Left lung (tissue), 10 donors: ENCODE results near the gene IPPK. TPM values are rescaled to one million over a fixed set of nuclear protein-coding genes. Genes with fewer than 3 reads are reported as not detected.

Source experiments
- ATAC-seq: fragments of 200-7000 bp; cut with Tn5 transposase; one replicate; pipeline ENCODE4 v1.9.1; 2020; ENCODE audit warnings: moderate library complexity
- DNase-seq, 4 donors: peaks; one replicate each; pipeline ENCODE4 v3.0.0-alpha.2; 2013 to 2020
- H3K27ac ChIP-seq, 2 donors: fragments of 200-600 bp; sonication (generic) in 1 of 2; one replicate each; pipeline versions ENCODE4 v1.5.0 to v1.8.0; 2020 to 2021
- H3K27me3 ChIP-seq, 2 donors: fragments of 200-600 bp; sonication (generic) in 1 of 2; one replicate each; pipeline versions ENCODE4 v1.5.0 to v1.8.0; 2020 to 2021
- H3K36me3 ChIP-seq, 2 donors: fragments of 200-600 bp; sonication (generic) in 1 of 2; one replicate each; pipeline versions ENCODE4 v1.5.0 to v1.8.0; 2020 to 2021
- H3K4me1 ChIP-seq, 2 donors: fragments of 200-600 bp; one replicate each; pipeline ENCODE4 v1.8.0; 2021
- H3K4me3 ChIP-seq, 2 donors: fragments of 200-600 bp; sonication (generic) in 1 of 2; one replicate each; pipeline versions ENCODE4 v1.5.0 to v1.8.0; 2020 to 2021; ENCODE audit warnings: mild to moderate bottlenecking in 1 of 2
- H3K9me3 ChIP-seq, 2 donors: fragments of 200-600 bp; sonication (generic) in 1 of 2; one replicate each; pipeline versions ENCODE4 v1.5.0 to v1.8.0; 2020 to 2021
- intact Hi-C, 2 donors: fragments of 100-400 bp; cut with DNase I; formaldehyde crosslinking; loops; one replicate each; pipeline versions ENCODE4 v1.11.2 to v1.14.2; 2022
- polyA plus RNA-seq, 6 donors: library from polyadenylated mRNA; unstranded; fragments of 120-200 nt; gene quantifications; one replicate each; pipeline ENCODE4 v1.2.1, GENCODE V29; 2013; ENCODE audit not compliant: insufficient read length in 6 of 6
- total RNA-seq, 2 donors: library from RNA; stranded (reverse); fragmentation: NEBNext Ultra II Directional; extraction: Animal tissue kit (Norgen Biotek cat#: 25700); gene quantifications; one replicate each; pipeline ENCODE4 v1.2.1, GENCODE V29; 2021
- TF ChIP-seq, protein P1 (sequence below), 2 donors: fragments of 200-600 bp; sonication (generic) in 1 of 2; IDR thresholded peaks; one replicate each; pipeline versions ENCODE4 v1.5.0 to v1.8.0; 2021; ENCODE audit warnings: antibody characterized with exemption in 2 of 2
- donor health status: DM: no; HTN: yes; CAD: no.
- donor health status: DM: no; HTN: no; CAD: no.

IPPK gene
- total and polyA plus RNA-seq, 8 donors = 6.5 to 10.8 (median 8.7) TPM

DNA sequence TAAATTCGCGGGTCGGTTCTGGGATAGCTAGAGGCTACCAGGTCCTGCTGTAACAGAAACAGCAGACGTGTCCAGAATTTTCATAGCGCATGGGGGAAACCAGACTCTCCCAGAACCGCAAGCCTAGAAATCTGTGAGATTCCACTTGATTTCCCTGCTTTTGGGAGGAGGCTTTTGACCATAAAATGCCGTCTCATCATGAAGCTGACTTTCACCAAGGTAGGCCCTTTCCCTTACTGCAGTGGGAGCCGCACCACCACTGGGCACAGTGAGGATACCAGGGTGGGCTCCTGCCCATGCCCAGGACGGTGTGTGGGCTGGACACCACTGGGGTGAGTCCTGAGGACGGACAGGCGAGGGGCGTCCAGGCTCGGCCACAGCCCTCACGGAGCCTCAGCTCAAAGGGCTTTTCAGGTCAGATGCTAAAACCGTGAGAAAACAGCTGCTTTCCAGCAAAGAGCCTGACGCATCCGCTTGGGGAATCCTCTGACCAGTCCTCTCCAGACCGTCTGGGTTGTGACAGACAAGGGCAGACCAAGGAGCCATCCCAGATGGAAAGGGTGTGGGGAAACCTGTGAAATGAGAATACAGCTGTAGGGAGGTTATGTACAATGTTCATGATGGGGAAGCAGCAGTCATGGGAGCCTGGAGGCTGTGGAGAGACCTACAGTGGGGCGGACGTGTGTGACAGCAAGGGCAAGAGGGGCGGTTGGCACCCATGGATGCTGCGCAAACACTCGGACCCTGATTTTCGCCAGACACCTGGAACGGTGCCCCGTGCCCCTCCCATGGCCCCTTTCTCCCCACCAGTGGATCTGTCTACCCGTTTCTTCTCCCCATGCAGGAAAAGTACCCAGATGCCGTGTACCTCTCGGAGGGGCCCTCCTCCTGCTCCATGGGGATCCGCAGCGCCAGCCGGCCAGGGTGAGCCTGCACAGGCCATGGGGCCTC is 59.2 kb downstream of the IPPK start:
- peaks cover 0 to 3% of the 10 kb centered on the region in 2 donors for H3K4me1 ChIP-seq
- ATAC-seq (peak; percentile 35), DNase-seq (no peak)
- peak overlapping the region in 1 of 2 donors; percentile 62 for H3K27ac ChIP-seq
- intact Hi-C loops = no loop called here
- H3K27me3 ChIP-seq = no peaks in the 10 kb centered on the region
- TF ChIP-seq, protein P1, sequence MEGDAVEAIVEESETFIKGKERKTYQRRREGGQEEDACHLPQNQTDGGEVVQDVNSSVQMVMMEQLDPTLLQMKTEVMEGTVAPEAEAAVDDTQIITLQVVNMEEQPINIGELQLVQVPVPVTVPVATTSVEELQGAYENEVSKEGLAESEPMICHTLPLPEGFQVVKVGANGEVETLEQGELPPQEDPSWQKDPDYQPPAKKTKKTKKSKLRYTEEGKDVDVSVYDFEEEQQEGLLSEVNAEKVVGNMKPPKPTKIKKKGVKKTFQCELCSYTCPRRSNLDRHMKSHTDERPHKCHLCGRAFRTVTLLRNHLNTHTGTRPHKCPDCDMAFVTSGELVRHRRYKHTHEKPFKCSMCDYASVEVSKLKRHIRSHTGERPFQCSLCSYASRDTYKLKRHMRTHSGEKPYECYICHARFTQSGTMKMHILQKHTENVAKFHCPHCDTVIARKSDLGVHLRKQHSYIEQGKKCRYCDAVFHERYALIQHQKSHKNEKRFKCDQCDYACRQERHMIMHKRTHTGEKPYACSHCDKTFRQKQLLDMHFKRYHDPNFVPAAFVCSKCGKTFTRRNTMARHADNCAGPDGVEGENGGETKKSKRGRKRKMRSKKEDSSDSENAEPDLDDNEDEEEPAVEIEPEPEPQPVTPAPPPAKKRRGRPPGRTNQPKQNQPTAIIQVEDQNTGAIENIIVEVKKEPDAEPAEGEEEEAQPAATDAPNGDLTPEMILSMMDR (IDR thresholded peaks at IDR 0.05) = no peak
- H3K9me3 ChIP-seq = no peaks in the 10 kb centered on the region
- peaks cover 0 to 53% of the 10 kb centered on the region in 2 donors for H3K36me3 ChIP-seq
- no peak overlapping the region for H3K4me3 ChIP-seq

GRCh38 chr9:92608909-92609445 is 61.0 kb downstream of the IPPK start:
- TF ChIP-seq, protein P1 (IDR thresholded peaks at IDR 0.05) = no peak
- peaks cover 0 to 3% of the 10 kb centered on the region in 2 donors for H3K4me1 ChIP-seq
- H3K27ac ChIP-seq = peak overlapping the region in 1 of 2 donors; percentile 62
- DNase-seq (peak in 1 of 4 donors; percentile 52), ATAC-seq (peak; percentile 28)
- H3K36me3 ChIP-seq = peaks cover 0 to 36% of the 10 kb centered on the region in 2 donors
- no peak overlapping the region for H3K4me3 ChIP-seq
- H3K9me3 ChIP-seq = peaks cover 0 to 2% of the 10 kb centered on the region in 2 donors
- no peaks in the 10 kb centered on the region for H3K27me3 ChIP-seq
- intact Hi-C loops = no loop called here

DNA sequence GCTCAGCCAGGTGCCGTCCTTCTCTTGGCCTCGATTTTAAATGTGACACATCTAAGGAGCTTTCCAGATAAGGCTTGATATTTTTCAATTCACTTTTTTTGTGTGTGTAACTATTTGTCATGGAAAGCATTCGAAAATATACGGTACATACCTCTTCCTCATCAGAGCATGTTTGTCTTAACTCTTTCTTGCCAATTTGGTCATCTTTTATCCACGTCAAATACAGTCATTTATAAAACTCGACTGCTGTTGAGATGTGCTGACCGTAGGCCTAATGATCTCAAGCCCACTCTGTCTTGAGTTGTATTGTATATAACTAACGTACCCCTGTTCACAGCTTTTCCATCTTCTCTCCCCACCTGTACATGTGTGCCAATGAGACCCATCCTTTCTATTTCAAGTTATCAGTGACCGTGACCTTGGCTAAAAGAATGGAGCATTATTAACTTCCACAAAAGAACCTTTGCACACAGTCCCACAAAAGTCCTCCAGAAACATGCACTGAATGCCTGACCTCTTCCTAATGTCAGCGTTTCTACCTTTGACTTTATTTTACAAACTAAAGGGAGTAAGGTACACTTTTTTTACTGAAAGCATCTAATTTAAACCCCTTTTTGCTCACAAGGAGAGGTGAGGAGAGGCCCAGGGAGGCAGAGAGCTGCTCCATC is 61.6 kb downstream of the IPPK start:
- Histone ChIP-seq H3K36me3 (peaks cover 0 to 30% of the 10 kb centered on the region in 2 donors), H3K27me3 (no peaks in the 10 kb centered on the region), H3K9me3 (peaks cover 0 to 6% of the 10 kb centered on the region in 2 donors), H3K27ac (peak overlapping the region in 1 of 2 donors; percentile 62), H3K4me3 (no peak overlapping the region), H3K4me1 (peaks cover 0 to 3% of the 10 kb centered on the region in 2 donors)
- intact Hi-C loops = no loop called here
- TF ChIP-seq, protein P1 (IDR thresholded peaks at IDR 0.05) = no peak
- DNase-seq (no peak), ATAC-seq (no peak)

DNA sequence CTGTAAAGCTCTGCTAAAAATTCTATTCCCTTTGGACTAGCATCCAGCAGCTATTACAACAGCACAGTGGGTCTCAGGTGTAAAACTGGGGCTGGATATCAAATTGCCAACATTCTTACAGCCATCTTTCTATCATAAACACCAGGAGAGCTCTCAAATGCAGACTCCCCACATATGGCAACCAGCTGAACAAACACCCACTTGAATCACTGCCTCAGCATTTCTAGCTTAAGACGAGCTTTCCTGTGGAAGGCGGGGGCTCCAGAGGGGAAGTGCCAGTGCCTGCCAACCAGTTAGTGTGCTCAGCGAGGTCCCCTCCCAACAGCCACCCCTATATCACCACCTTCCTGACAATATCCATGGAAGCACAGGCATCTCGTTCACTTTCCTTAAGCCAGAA is 62.2 kb downstream of the IPPK start:
- peaks cover 0 to 6% of the 10 kb centered on the region in 2 donors for H3K9me3 ChIP-seq
- ATAC-seq (peak; percentile 14), DNase-seq (no peak)
- intact Hi-C loops = no loop called here
- H3K4me3 ChIP-seq = no peak overlapping the region
- peaks cover 0 to 23% of the 10 kb centered on the region in 2 donors for H3K36me3 ChIP-seq
- peaks cover 0 to 3% of the 10 kb centered on the region in 2 donors for H3K4me1 ChIP-seq
- TF ChIP-seq, protein P1 (IDR thresholded peaks at IDR 0.05) = no peak
- H3K27ac ChIP-seq = no peak overlapping the region
- H3K27me3 ChIP-seq = no peaks in the 10 kb centered on the region
